ENCODE data around the gene DDX10. TPM values are rescaled to one million over a fixed set of nuclear protein-coding genes. Genes with fewer than 3 reads are reported as not detected.

The DDX10 gene
- total RNA-seq, 2 donors from 2014 or later = 12.6 to 17.6 TPM

GRCh38 chr11:108959105-108959761 is 294.4 kb downstream of the DDX10 start:
- intact Hi-C loops (cut with DNase I) = no loop called here
- H3K27ac ChIP-seq = no peak overlapping the region
- no peak for DNase-seq
- no peak for TF ChIP-seq CTCF (IDR thresholded peaks at IDR 0.05)
- no peaks in the 10 kb centered on the region for H3K9me3 ChIP-seq
- H3K4me3 ChIP-seq = no peak overlapping the region
- no peaks in the 10 kb centered on the region for H3K36me3 ChIP-seq
- no peaks in the 10 kb centered on the region for H3K27me3 ChIP-seq
- no peak overlapping the region for H3K9ac ChIP-seq (ENCODE audit: low read depth in 2 of 2, low read length in 2 of 2)
- no peaks in the 10 kb centered on the region for H3K4me1 ChIP-seq

- H3K4me3 ChIP-seq = no peak overlapping the region
- no peak for DNase-seq
- H3K9me3 ChIP-seq = no peaks in the 10 kb centered on the region
- H3K27ac ChIP-seq = no peak overlapping the region
- H3K9ac ChIP-seq (ENCODE audit: low read depth in 2 of 2, low read length in 2 of 2) = no peak overlapping the region
- no peaks in the 10 kb centered on the region for H3K4me1 ChIP-seq
- intact Hi-C loops (cut with DNase I) = no loop called here
- no peak for TF ChIP-seq CTCF (IDR thresholded peaks at IDR 0.05)
- no peaks in the 10 kb centered on the region for H3K27me3 ChIP-seq
- no peaks in the 10 kb centered on the region for H3K36me3 ChIP-seq
Measured at GRCh38 chr11:108959874-108960273, 295.0 kb downstream of the DDX10 start.

- TF ChIP-seq CTCF (IDR thresholded peaks at IDR 0.05) = no peak
- DNase-seq = no peak
- Histone ChIP-seq H3K27me3 (no peaks in the 10 kb centered on the region), H3K9ac (ENCODE audit: low read depth in 2 of 2, low read length in 2 of 2) (no peak overlapping the region), H3K4me3 (no peak overlapping the region), H3K9me3 (no peaks in the 10 kb centered on the region), H3K36me3 (no peaks in the 10 kb centered on the region), H3K27ac (no peak overlapping the region), H3K4me1 (no peaks in the 10 kb centered on the region)
- intact Hi-C loops (cut with DNase I) = no loop called here
Measured at GRCh38 chr11:108960501-108960900, 295.6 kb downstream of the DDX10 start.

GRCh38 chr11:108961095-108961494 is 296.2 kb downstream of the DDX10 start:
- Histone ChIP-seq H3K4me1 (no peaks in the 10 kb centered on the region), H3K4me3 (no peak overlapping the region), H3K36me3 (no peaks in the 10 kb centered on the region), H3K27me3 (no peaks in the 10 kb centered on the region), H3K9ac (ENCODE audit: low read depth in 2 of 2, low read length in 2 of 2) (no peak overlapping the region), H3K9me3 (no peaks in the 10 kb centered on the region), H3K27ac (no peak overlapping the region)
- TF ChIP-seq CTCF (IDR thresholded peaks at IDR 0.05) = no peak
- no peak for DNase-seq
- intact Hi-C loops (cut with DNase I) = no loop called here

GRCh38 chr11:108963118-108963517 is 298.2 kb downstream of the DDX10 start:
- DNase-seq = no peak
- Histone ChIP-seq H3K4me1 (no peaks in the 10 kb centered on the region), H3K36me3 (no peaks in the 10 kb centered on the region), H3K9me3 (no peaks in the 10 kb centered on the region), H3K27ac (no peak overlapping the region), H3K9ac (ENCODE audit: low read depth in 2 of 2, low read length in 2 of 2) (no peak overlapping the region), H3K27me3 (no peaks in the 10 kb centered on the region), H3K4me3 (no peak overlapping the region)
- intact Hi-C loops (cut with DNase I) = no loop called here
- TF ChIP-seq CTCF (IDR thresholded peaks at IDR 0.05) = no peak

Data from colonic mucosa (tissue), 4 donors.